ENCODE data around the gene RNF182.
"Not testable (repeated sequence)": the region's sequence is repeated elsewhere in the genome, so short reads cannot be mapped to it uniquely, and the experiment has no call there.

RNF182 gene

GRCh38 chr6:13971303-13971702 is 46.6 kb downstream of the RNF182 start:
- peaks cover 23% of the 10 kb centered on the region for H3K9me3 ChIP-seq (ENCODE audit: insufficient read depth, low read length)
- no peaks in the 10 kb centered on the region for H3K4me1 ChIP-seq (ENCODE audit: insufficient read depth, insufficient read length)
- no peaks in the 10 kb centered on the region for H3K27me3 ChIP-seq (ENCODE audit: insufficient read depth, insufficient read length)
- DNase-seq (ENCODE audit: low read depth, low spot score), result no peak
- no peak overlapping the region for H3K4me3 ChIP-seq (ENCODE audit: insufficient read length, low read depth)
- H3K36me3 ChIP-seq (ENCODE audit: insufficient read depth, insufficient read length, low read length), result no peaks in the 10 kb centered on the region
- no peak overlapping the region for H3K9ac ChIP-seq (ENCODE audit: insufficient read length, low read depth)
- no peak for TF ChIP-seq ZNF274 (IDR thresholded peaks at IDR 0.05; ENCODE audit: low read depth, low read length)
- TF ChIP-seq YY1 (IDR thresholded peaks at IDR 0.05; ENCODE audit: insufficient read depth, insufficient read length), result no peak
- no peak for TF ChIP-seq SUZ12 (IDR thresholded peaks at IDR 0.05; ENCODE audit: extremely low read depth, insufficient read depth, insufficient read length)

DNA sequence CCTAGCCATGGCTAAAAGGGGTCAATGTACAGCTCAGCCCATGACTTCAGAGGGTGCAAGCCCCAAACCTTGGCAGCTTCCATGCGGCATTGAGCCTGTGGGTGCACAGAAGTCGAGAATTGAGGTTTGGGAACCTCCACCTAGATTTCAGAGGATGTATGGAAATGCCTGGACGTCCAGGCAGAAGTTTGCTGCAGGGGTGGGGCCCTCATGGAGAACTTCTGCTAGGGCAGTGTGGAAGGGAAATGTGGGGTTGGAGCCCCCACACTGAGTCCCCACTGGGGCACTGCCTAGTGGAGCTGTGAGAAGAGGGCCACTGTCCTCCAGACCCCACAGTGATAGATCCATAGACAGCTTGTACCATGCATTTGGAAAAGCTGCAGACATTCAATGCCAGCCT is 47.9 kb downstream of the RNF182 start:
- H3K27me3 ChIP-seq (ENCODE audit: insufficient read depth, insufficient read length); H3K9ac ChIP-seq (ENCODE audit: insufficient read length, low read depth); H3K4me3 ChIP-seq (ENCODE audit: insufficient read length, low read depth); DNase-seq (ENCODE audit: low read depth, low spot score); H3K4me1 ChIP-seq (ENCODE audit: insufficient read depth, insufficient read length); H3K36me3 ChIP-seq (ENCODE audit: insufficient read depth, insufficient read length, low read length): not testable (repeated sequence)
- peaks cover 23% of the 10 kb centered on the region for H3K9me3 ChIP-seq (ENCODE audit: insufficient read depth, low read length)

- not testable (repeated sequence) for DNase-seq (ENCODE audit: low read depth, low spot score); H3K9ac ChIP-seq (ENCODE audit: insufficient read length, low read depth); H3K27me3 ChIP-seq (ENCODE audit: insufficient read depth, insufficient read length); H3K4me1 ChIP-seq (ENCODE audit: insufficient read depth, insufficient read length); H3K36me3 ChIP-seq (ENCODE audit: insufficient read depth, insufficient read length, low read length); H3K4me3 ChIP-seq (ENCODE audit: insufficient read length, low read depth)
- H3K9me3 ChIP-seq (ENCODE audit: insufficient read depth, low read length), result peaks cover 23% of the 10 kb centered on the region
These were observed 48.7 kb downstream of the RNF182 start for GRCh38 chr6:13973422-13973821.

GRCh38 chr6:13978102-13978640 is 53.4 kb downstream of the RNF182 start:
- H3K9ac ChIP-seq (ENCODE audit: insufficient read length, low read depth), result no peak overlapping the region
- H3K27me3 ChIP-seq (ENCODE audit: insufficient read depth, insufficient read length), result no peaks in the 10 kb centered on the region
- no peak overlapping the region for H3K4me3 ChIP-seq (ENCODE audit: insufficient read length, low read depth)
- H3K4me1 ChIP-seq (ENCODE audit: insufficient read depth, insufficient read length), result no peaks in the 10 kb centered on the region
- no peak for DNase-seq (ENCODE audit: low read depth, low spot score)
- H3K9me3 ChIP-seq (ENCODE audit: insufficient read depth, low read length), result peaks cover 12% of the 10 kb centered on the region
- H3K36me3 ChIP-seq (ENCODE audit: insufficient read depth, insufficient read length, low read length), result peaks cover 5% of the 10 kb centered on the region
- TF ChIP-seq ZNF274 (IDR thresholded peaks at IDR 0.05; ENCODE audit: low read depth, low read length) (no peak), SUZ12 (IDR thresholded peaks at IDR 0.05; ENCODE audit: extremely low read depth, insufficient read depth, insufficient read length) (no peak), YY1 (IDR thresholded peaks at IDR 0.05; ENCODE audit: insufficient read depth, insufficient read length) (no peak)

GRCh38 chr6:13978787-13979186 is 54.0 kb downstream of the RNF182 start:
- TF ChIP-seq SUZ12 (IDR thresholded peaks at IDR 0.05; ENCODE audit: extremely low read depth, insufficient read depth, insufficient read length), result no peak
- no peak for TF ChIP-seq YY1 (IDR thresholded peaks at IDR 0.05; ENCODE audit: insufficient read depth, insufficient read length)
- no peak for TF ChIP-seq ZNF274 (IDR thresholded peaks at IDR 0.05; ENCODE audit: low read depth, low read length)
- H3K4me1 ChIP-seq (ENCODE audit: insufficient read depth, insufficient read length), result no peaks in the 10 kb centered on the region
- no peak overlapping the region for H3K9ac ChIP-seq (ENCODE audit: insufficient read length, low read depth)
- H3K36me3 ChIP-seq (ENCODE audit: insufficient read depth, insufficient read length, low read length), result peaks cover 5% of the 10 kb centered on the region
- H3K4me3 ChIP-seq (ENCODE audit: insufficient read length, low read depth), result no peak overlapping the region
- DNase-seq (ENCODE audit: low read depth, low spot score), result no peak
- no peaks in the 10 kb centered on the region for H3K27me3 ChIP-seq (ENCODE audit: insufficient read depth, insufficient read length)
- H3K9me3 ChIP-seq (ENCODE audit: insufficient read depth, low read length), result peaks cover 6% of the 10 kb centered on the region

DNA sequence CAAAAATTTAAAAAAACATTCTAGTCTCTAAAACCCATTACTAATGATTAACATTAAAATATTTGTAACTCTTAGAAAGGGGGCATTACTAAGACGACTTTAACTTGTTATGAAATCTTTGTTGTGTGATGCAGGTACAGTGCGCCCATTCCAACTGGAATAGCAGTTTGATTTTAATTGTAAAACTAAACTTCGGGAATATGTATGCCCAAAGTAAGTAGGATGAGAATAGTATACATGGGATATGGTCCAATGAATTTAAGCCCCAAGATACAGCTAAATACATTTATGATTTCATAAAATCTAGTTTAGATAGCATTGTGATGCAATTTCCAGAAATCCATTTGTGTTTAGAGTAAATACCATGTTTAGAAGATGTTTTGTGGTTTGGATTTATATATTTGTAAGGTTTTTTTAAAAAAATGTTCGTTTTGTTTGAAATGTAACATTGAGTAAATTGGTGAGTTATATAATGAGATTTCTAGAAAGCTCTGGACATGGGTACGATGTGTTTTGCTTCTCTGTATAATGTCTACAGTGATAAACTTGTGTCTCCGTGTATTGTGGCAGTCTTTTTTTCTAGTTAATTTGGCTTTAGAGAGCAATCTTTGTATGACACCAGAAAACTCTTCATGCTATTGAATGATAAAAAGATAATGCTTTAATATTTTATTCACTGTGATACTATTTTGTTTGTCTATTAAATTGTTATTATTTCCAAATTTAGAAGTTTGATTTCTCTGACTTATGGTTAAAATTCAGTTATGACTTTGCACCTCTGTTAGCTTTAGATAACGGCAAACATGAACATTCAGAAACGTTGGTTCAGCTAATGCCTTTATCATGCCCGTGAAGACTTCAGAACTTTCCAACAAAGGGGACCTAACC is 54.8 kb downstream of the RNF182 start:
- Histone ChIP-seq H3K9ac (ENCODE audit: insufficient read length, low read depth) (no peak overlapping the region), H3K9me3 (ENCODE audit: insufficient read depth, low read length) (no peaks in the 10 kb centered on the region), H3K4me3 (ENCODE audit: insufficient read length, low read depth) (no peak overlapping the region), H3K4me1 (ENCODE audit: insufficient read depth, insufficient read length) (no peaks in the 10 kb centered on the region), H3K27me3 (ENCODE audit: insufficient read depth, insufficient read length) (no peaks in the 10 kb centered on the region), H3K36me3 (ENCODE audit: insufficient read depth, insufficient read length, low read length) (peaks cover 5% of the 10 kb centered on the region)
- no peak for DNase-seq (ENCODE audit: low read depth, low spot score)
- no peak for TF ChIP-seq ZNF274 (IDR thresholded peaks at IDR 0.05; ENCODE audit: low read depth, low read length)
- TF ChIP-seq SUZ12 (IDR thresholded peaks at IDR 0.05; ENCODE audit: extremely low read depth, insufficient read depth, insufficient read length), result no peak
- TF ChIP-seq YY1 (IDR thresholded peaks at IDR 0.05; ENCODE audit: insufficient read depth, insufficient read length), result no peak

- Histone ChIP-seq H3K4me1 (ENCODE audit: insufficient read depth, insufficient read length) (no peaks in the 10 kb centered on the region), H3K36me3 (ENCODE audit: insufficient read depth, insufficient read length, low read length) (peaks cover 5% of the 10 kb centered on the region), H3K9ac (ENCODE audit: insufficient read length, low read depth) (no peak overlapping the region), H3K4me3 (ENCODE audit: insufficient read length, low read depth) (no peak overlapping the region), H3K9me3 (ENCODE audit: insufficient read depth, low read length) (no peaks in the 10 kb centered on the region), H3K27me3 (ENCODE audit: insufficient read depth, insufficient read length) (no peaks in the 10 kb centered on the region)
- no peak for TF ChIP-seq ZNF274 (IDR thresholded peaks at IDR 0.05; ENCODE audit: low read depth, low read length)
- TF ChIP-seq YY1 (IDR thresholded peaks at IDR 0.05; ENCODE audit: insufficient read depth, insufficient read length), result no peak
- TF ChIP-seq SUZ12 (IDR thresholded peaks at IDR 0.05; ENCODE audit: extremely low read depth, insufficient read depth, insufficient read length), result no peak
- DNase-seq (ENCODE audit: low read depth, low spot score), result no peak
These were observed 55.8 kb downstream of the RNF182 start for GRCh38 chr6:13980534-13980933.

Measured in NT2/D1 (cell line).